ENCODE results near the gene OXA1L.
"Not testable (repeated sequence)": the region's sequence is repeated elsewhere in the genome, so short reads cannot be mapped to it uniquely, and the experiment has no call there.

The OXA1L gene

GRCh38 chr14:22802860-22803686 lies 36.6 kb downstream of the OXA1L start:
- DNase-seq = no peak

- no peak for DNase-seq
Observed at GRCh38 chr14:22803687-22803974, 37.1 kb downstream of the OXA1L start.

GRCh38 chr14:22805235-22805634 lies 38.7 kb downstream of the OXA1L start:
- DNase-seq = not testable (repeated sequence)

- no peak for DNase-seq
Observed at GRCh38 chr14:22807432-22808087, 41.1 kb downstream of the OXA1L start.

GRCh38 chr14:22808388-22809209 lies 42.1 kb downstream of the OXA1L start:
- DNase-seq = no peak

GRCh38 chr14:22811722-22812121 lies 45.2 kb downstream of the OXA1L start:
- DNase-seq = no peak

GRCh38 chr14:22812744-22813143 lies 46.3 kb downstream of the OXA1L start:
- no peak for DNase-seq

GRCh38 chr14:22813145-22813544 lies 46.7 kb downstream of the OXA1L start:
- no peak for DNase-seq

- no peak for DNase-seq
Observed at GRCh38 chr14:22814373-22814772, 47.9 kb downstream of the OXA1L start.

GRCh38 chr14:22814941-22815713 lies 48.6 kb downstream of the OXA1L start, which contains the start of gene SLC7A7:
SLC7A7 (minus strand) TSS chr14:22815435; CDS start chr14:22813398, 2,037 bp downstream.
- DNase-seq = no peak

- DNase-seq = peak; percentile 23
Observed at GRCh38 chr14:22819151-22819988, 52.9 kb downstream of the OXA1L start.

GRCh38 chr14:22820731-22821130 lies 54.2 kb downstream of the OXA1L start:
- no peak for DNase-seq

- DNase-seq = no peak
Observed at GRCh38 chr14:22821193-22822015, 54.9 kb downstream of the OXA1L start.

GRCh38 chr14:22822016-22822570 lies 55.6 kb downstream of the OXA1L start:
- DNase-seq = no peak
